Body of pancreas (tissue), 4 donors: ENCODE results near the gene PJA2. TPM values are rescaled to one million over a fixed set of nuclear protein-coding genes. Genes with fewer than 3 reads are reported as not detected.
"Not testable (repeated sequence)": the region's sequence is repeated elsewhere in the genome, so short reads cannot be mapped to it uniquely, and the experiment has no call there.

Source experiments
- ATAC-seq: fragments of 150-250 bp; one replicate; pipeline ENCODE4 v1.9.1; 2016
- DNase-seq, 4 donors: peaks; one replicate each; pipeline ENCODE4 v3.0.0-alpha.2; 2019
- H3K27ac ChIP-seq, 4 donors: fragments of 200-600 bp; sonication (generic); 1 replicate in 3 of 4; 2 replicates in 1 of 4; pipeline versions ENCODE4 v1.5.1 to v1.6.1; 2016 to 2019; ENCODE audit warnings: mild to moderate bottlenecking in 1 of 4, mixed read lengths in 1 of 4, moderate library complexity in 1 of 4
- H3K27me3 ChIP-seq, 2 donors: fragments of 200-600 bp; sonication (generic); one replicate each; pipeline ENCODE4 v1.6.0; 2016; ENCODE audit warnings: mild to moderate bottlenecking in 1 of 2
- H3K36me3 ChIP-seq, 2 donors: fragments of 200-600 bp; sonication (generic); replicated peaks in 1 of 2; 2 replicates each; pipeline ENCODE4 v1.5.1; 2016; ENCODE audit warnings: low read depth in 2 of 2; ENCODE audit not compliant: insufficient read depth in 1 of 2
- H3K4me1 ChIP-seq: fragments of 200-600 bp; sonication (generic); one replicate; pipeline ENCODE4 v1.6.0; 2016
- H3K4me3 ChIP-seq, 2 donors: fragments of 200-600 bp; sonication (generic); 1 replicate in 1 of 2; 2 replicates in 1 of 2; pipeline ENCODE4 v1.5.1; 2016 to 2019
- H3K9me3 ChIP-seq, 3 donors: fragments of 200-600 bp; sonication (generic); 1 replicate in 2 of 3; 2 replicates in 1 of 3; pipeline ENCODE4 v1.5.1; 2016
- CTCF ChIP-seq, 7 experiments: fragments of 450-650 bp in 4 of 7; fragments of 200-600 bp in 3 of 7; sonication (generic) in 3 of 7; IDR thresholded peaks; one replicate each; pipeline ENCODE4 v1.5.1; 2016 to 2019; ENCODE audit warnings: antibody characterized with exemption in 7 of 7
- POLR2A ChIP-seq, 3 donors: fragments of 450-650 bp; IDR thresholded peaks; one replicate each; pipeline ENCODE4 v1.6.1; 2016; ENCODE audit warnings: antibody characterized with exemption in 3 of 3, mild to moderate bottlenecking in 2 of 3
- WGBS, 2 donors: methylation state at CpG; one replicate each; pipeline ENCODE4 v1.1.5; 2017; 5-methylcytosine and 5-hydroxymethylcytosine counted together
- intact Hi-C: fragments of 100-400 bp; cut with DNase I; formaldehyde crosslinking; loops from one replicate; pipeline ENCODE4 v1.15.1; 2023
- total RNA-seq, 2 donors: library from RNA; depleted of rRNA; stranded (reverse); fragments of >200 nt; gene quantifications; one replicate each; pipeline ENCODE4 v1.1.0, GENCODE V29; 2016

PJA2 gene
- total RNA-seq, 2 donors from 2014 or later, result 48.0 to 67.9 TPM

GRCh38 chr5:109426075-109426474, 16.3 kb upstream of the PJA2 start:
- Histone ChIP-seq H3K4me1 (no peaks in the 10 kb centered on the region), H3K27ac (no peak overlapping the region), H3K9me3 (no peaks in the 10 kb centered on the region), H3K36me3 (no peaks in the 10 kb centered on the region), H3K27me3 (no peaks in the 10 kb centered on the region), H3K4me3 (no peak overlapping the region)
- WGBS, 2 donors, result 98% methylated on average over 3 of the region's 3 CpGs
- ATAC-seq (no peak), DNase-seq (no peak)
- no peak for TF ChIP-seq POLR2A (IDR thresholded peaks at IDR 0.05)
- intact Hi-C loops, result no loop called here

- H3K27me3 ChIP-seq, H3K36me3 ChIP-seq, H3K4me3 ChIP-seq, intact Hi-C loops, H3K4me1 ChIP-seq, ATAC-seq, H3K9me3 ChIP-seq, H3K27ac ChIP-seq, DNase-seq: not testable (repeated sequence)
- WGBS, 2 donors, result 92 to 95% methylated on average over 5 of the region's 5 CpGs
Measured at GRCh38 chr5:109425521-109425920, 15.7 kb upstream of the PJA2 start.

- Histone ChIP-seq H3K27me3 (no peaks in the 10 kb centered on the region), H3K4me1 (no peaks in the 10 kb centered on the region), H3K36me3 (no peaks in the 10 kb centered on the region), H3K4me3 (no peak overlapping the region), H3K9me3 (no peaks in the 10 kb centered on the region), H3K27ac (no peak overlapping the region)
- 65 to 76% methylated on average over 2 of the region's 2 CpGs for WGBS, 2 donors
- no peak for ATAC-seq
- intact Hi-C loops, result no loop called here
- DNase-seq, result no peak
- TF ChIP-seq CTCF (IDR thresholded peaks at IDR 0.05) (no peak), POLR2A (IDR thresholded peaks at IDR 0.05) (no peak)
Measured at GRCh38 chr5:109421956-109422355, 12.2 kb upstream of the PJA2 start.

- Histone ChIP-seq H3K4me1 (peaks cover 3% of the 10 kb centered on the region), H3K36me3 (no peaks in the 10 kb centered on the region), H3K27ac (no peak overlapping the region), H3K4me3 (no peak overlapping the region), H3K27me3 (no peaks in the 10 kb centered on the region), H3K9me3 (no peaks in the 10 kb centered on the region)
- intact Hi-C loops, result no loop called here
- DNase-seq, result no peak
- no peak for ATAC-seq
- 64 to 82% methylated on average over 3 of the region's 3 CpGs for WGBS, 2 donors
- TF ChIP-seq CTCF (IDR thresholded peaks at IDR 0.05), result no peak
Measured at GRCh38 chr5:109418712-109419352, 9.1 kb upstream of the PJA2 start.

GRCh38 chr5:109416882-109417281, 7.1 kb upstream of the PJA2 start:
- no peak overlapping the region for H3K27ac ChIP-seq
- no peak for DNase-seq
- H3K4me1 ChIP-seq, result peaks cover 21% of the 10 kb centered on the region
- intact Hi-C loops, result no loop called here
- TF ChIP-seq POLR2A (IDR thresholded peaks at IDR 0.05) (no peak), CTCF (IDR thresholded peaks at IDR 0.05) (no peak)
- H3K4me3 ChIP-seq, result no peak overlapping the region
- 65 to 69% methylated on average over 2 of the region's 2 CpGs for WGBS, 2 donors
- ATAC-seq, result no peak
- H3K27me3 ChIP-seq, result no peaks in the 10 kb centered on the region
- H3K9me3 ChIP-seq, result no peaks in the 10 kb centered on the region
- no peaks in the 10 kb centered on the region for H3K36me3 ChIP-seq

- H3K36me3 ChIP-seq, DNase-seq, H3K27me3 ChIP-seq, ATAC-seq, intact Hi-C loops, H3K9me3 ChIP-seq, H3K4me3 ChIP-seq: not testable (repeated sequence)
- H3K4me1 ChIP-seq, result peaks cover 32% of the 10 kb centered on the region
- 91 to 92% methylated on average over 2 of the region's 2 CpGs for WGBS, 2 donors
- H3K27ac ChIP-seq, result peak overlapping the region; percentile 21 to 98 (median 87)
Measured at GRCh38 chr5:109413921-109414461, 4.2 kb upstream of the PJA2 start.
